SK-N-SH (cell line): ENCODE data around the gene CPN2.

Experiments
- EZH2phosphoT487 ChIP-seq: fragments of 200-600 bp; sonication (generic); IDR thresholded peaks from 2 replicates; pipeline ENCODE4 v1.6.1; 2017; ENCODE audit warnings: low read depth, mixed run types, mild to moderate bottlenecking, antibody characterized with exemption, moderate library complexity, borderline replicate concordance
- SIN3A ChIP-seq: IDR thresholded peaks from 2 replicates; pipeline ENCODE4 v1.6.1; 2012; ENCODE audit warnings: low read depth, mild to moderate bottlenecking, low read length, moderate library complexity, borderline replicate concordance

DNA sequence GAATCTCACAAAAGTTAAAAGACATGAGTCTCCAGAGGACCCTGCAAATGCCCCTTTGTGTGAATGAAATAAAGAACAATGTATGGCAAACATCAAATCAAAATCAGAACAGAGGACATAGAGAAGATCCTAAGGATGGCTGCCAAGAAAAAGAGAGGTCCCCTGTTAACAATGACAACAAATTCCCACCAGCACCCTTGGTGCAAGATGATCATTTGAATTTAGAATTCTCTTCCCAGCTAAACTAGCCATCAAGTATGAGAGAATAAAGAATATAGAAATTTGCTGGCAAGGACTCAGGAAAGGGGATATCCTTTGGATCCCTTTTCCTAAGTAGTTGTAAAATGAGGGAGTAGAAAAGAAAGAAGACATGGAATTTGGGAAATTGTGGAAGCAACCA, 39.7 kb upstream of the CPN2 start:
- TF ChIP-seq EZH2phosphoT487 = no peak
- no peak for TF ChIP-seq SIN3A
